IPS-18c (cell line): ENCODE results near the gene GNAQ.

Experiments used
- H3K4me3 ChIP-seq: 2 replicates; pipeline ENCODE4 v1.7.0; 2013; ENCODE audit warnings: low read depth, mild to moderate bottlenecking, low read length, moderate library complexity; ENCODE audit not compliant: insufficient read depth
- H3K9me3 ChIP-seq: one replicate; pipeline ENCODE4 v1.6.1; 2013; ENCODE audit warnings: mild to moderate bottlenecking, low read length, moderate library complexity; ENCODE audit not compliant: control insufficient read depth, insufficient read depth

The GNAQ gene

GRCh38 chr9:77987880-77988525, 43.6 kb downstream of the GNAQ start:
- H3K9me3 ChIP-seq, result no peaks in the 10 kb centered on the region
- no peak overlapping the region for H3K4me3 ChIP-seq

DNA sequence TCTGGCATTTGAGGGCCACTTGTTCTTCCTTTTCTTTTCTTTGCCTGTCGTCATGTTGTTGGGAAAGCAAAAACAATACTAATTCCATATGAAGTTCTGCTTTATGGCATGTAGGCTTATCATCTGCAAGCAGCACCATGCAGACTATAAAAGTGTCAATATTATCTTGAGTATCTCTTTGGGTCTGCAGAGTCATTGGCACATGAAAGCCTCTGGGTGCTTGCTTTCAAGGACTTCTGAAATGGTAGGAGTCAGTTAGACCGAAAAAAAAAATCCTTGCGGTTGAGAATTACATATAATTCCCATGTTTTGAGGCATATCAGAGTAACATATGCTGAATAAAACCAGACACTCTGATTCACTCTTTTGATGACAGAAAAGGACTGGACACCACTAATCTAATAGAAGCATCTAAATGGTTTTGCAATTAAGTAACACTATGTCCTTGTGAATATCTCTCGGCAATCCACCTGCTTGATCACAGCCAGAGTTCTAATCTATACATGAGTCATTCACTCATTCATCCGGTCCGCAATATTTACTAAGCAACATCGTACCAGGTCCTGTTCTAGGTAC, 44.4 kb downstream of the GNAQ start:
- Histone ChIP-seq H3K4me3 (no peak overlapping the region), H3K9me3 (no peaks in the 10 kb centered on the region)

- Histone ChIP-seq H3K9me3 (no peaks in the 10 kb centered on the region), H3K4me3 (no peak overlapping the region)
Observed at GRCh38 chr9:77985996-77986395, 45.6 kb downstream of the GNAQ start.

DNA sequence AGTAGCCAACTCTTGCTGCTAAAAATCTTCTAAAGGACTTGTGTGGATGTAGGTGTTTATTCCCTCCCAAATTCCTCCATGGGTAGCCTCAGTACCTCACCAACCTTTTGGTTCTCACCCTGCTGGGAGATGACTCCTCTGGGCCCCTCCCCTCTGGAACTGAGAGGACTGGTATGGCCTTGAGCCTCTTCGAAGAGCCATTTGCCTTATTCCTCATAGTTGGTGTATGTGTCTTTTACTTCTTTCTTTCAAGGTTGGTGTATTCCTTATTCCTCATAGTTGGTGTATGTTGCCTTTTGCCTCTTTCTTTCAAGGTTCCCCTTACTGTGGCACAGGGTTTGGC, 48.3 kb downstream of the GNAQ start:
- no peaks in the 10 kb centered on the region for H3K9me3 ChIP-seq
- no peak overlapping the region for H3K4me3 ChIP-seq

DNA sequence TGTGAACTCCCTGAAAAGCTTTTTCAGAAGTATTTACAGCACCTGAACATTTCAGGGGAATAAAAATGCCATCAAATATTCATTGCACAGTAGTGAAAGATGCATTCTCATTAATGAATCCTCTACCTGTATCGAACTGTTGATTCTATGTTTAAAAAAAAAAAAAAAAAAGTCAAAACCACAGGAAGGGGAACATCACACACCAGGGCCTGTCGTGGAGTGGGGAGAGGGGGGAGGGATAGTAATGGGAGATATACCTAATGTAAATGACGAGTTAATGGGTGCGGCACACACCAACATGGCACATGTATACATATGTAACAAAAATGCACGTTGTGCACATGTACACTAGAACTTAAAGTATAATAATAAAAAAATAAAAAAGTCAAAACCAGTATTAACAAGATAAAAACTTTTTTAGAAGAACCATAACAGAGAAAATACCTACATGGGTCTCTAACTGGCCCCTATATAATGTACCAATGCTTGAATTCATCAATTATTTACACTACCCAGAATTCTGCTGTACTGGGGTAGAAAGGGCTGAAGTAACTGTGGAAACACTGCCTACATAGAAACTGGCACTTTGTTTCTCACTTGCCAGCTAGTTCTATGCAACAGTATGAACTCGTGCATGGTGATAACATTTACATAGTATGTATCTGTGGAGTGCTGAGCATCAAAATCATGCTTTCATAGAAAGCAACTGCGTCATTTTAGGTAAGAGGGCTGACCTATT, 48.9 kb downstream of the GNAQ start:
- Histone ChIP-seq H3K9me3 (no peaks in the 10 kb centered on the region), H3K4me3 (no peak overlapping the region)

- Histone ChIP-seq H3K9me3 (no peaks in the 10 kb centered on the region), H3K4me3 (no peak overlapping the region)
Observed at GRCh38 chr9:77981907-77982306, 49.7 kb downstream of the GNAQ start.

- H3K4me3 ChIP-seq, result no peak overlapping the region
- H3K9me3 ChIP-seq, result no peaks in the 10 kb centered on the region
Observed at GRCh38 chr9:77981332-77981731, 50.3 kb downstream of the GNAQ start.

DNA sequence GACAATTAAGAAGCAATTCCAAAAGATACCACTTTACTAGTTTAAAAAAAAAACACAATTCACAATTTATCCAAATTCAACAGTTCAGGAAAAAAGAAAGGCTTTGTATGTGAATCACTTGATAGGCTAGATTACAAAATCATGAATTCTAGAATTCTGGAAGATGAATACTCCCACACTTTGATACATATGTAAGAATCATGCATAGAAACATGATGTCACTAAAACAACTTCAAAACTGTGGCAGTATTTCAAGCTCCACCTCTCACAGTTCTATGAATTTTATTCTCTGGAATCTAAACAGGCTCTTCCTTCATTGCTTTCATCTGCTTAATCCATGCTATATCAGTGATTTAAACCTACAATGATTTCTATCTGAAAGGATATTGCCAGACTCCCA, 51.0 kb downstream of the GNAQ start:
- H3K9me3 ChIP-seq, result no peaks in the 10 kb centered on the region

GRCh38 chr9:77978086-77978781, 53.4 kb downstream of the GNAQ start:
- H3K9me3 ChIP-seq, result no peaks in the 10 kb centered on the region
- H3K4me3 ChIP-seq, result no peak overlapping the region

More for the DNA sequence above, 51.0 kb downstream of the GNAQ start:
- H3K4me3 ChIP-seq, result no peak overlapping the region

- Histone ChIP-seq H3K9me3 (no peaks in the 10 kb centered on the region), H3K4me3 (no peak overlapping the region)
Observed at GRCh38 chr9:77977210-77977611, 54.4 kb downstream of the GNAQ start.

DNA sequence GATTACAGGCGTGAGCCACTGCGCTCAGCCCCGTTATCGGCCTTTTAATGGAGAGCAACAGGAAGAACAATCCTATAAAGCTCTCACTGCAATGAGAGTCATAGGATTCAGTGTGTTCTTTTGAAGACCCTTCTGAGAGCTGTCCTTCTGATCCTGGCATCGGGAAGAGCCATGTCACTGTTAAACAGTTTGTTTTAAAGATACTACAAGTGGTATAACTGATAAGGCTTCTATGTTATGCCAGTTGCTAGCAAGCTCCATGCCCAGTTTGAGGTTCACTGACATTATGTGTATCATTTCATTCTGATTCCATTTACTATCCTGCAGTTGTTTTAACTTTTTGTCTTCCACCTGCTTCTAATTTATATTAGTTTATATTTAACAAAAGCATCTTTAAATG, 55.8 kb downstream of the GNAQ start:
- H3K9me3 ChIP-seq, result no peaks in the 10 kb centered on the region
- no peak overlapping the region for H3K4me3 ChIP-seq

- Histone ChIP-seq H3K9me3 (no peaks in the 10 kb centered on the region), H3K4me3 (no peak overlapping the region)
Observed at GRCh38 chr9:77975036-77975435, 56.6 kb downstream of the GNAQ start.

DNA sequence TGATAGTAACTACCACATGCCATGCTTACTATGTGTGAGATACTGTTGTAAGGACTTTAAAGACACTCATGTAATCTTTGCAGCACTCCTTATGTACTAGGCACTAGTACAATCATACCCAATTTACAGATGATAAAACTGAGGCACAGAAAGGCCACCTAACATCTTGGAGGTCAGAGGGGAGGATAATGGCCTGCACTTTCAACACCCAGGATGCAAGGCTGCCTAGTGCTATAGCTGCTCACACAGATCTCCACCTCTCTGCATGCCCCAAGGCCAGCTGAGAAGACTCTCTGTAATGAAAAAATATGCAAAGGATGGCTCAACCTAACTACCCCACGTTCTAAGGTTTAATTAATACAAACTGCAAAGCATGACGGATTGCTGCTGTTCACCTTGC, 57.2 kb downstream of the GNAQ start:
- no peaks in the 10 kb centered on the region for H3K9me3 ChIP-seq

DNA sequence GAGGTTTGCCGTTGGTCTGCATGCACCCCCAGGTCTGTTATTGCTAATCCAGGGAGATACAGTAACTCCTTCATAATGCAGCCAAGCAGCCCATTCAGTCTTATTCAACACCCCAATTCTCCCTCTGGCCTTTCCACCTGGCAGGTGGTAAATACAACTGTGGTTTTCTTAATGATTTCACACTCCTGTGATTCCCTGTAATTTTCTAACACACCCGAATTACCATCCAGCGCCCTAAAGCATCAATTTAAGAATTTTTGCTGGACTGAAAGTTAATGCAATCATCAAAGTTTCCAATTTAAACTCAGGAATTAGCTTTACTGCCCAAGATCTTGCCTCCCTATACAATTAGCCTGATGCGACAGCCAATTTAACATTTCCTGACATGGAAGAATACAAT, 62.5 kb downstream of the GNAQ start:
- H3K9me3 ChIP-seq, result no peaks in the 10 kb centered on the region

More for the DNA sequence above, 57.2 kb downstream of the GNAQ start:
- no peak overlapping the region; the same call in 1 of the 2 replicates for H3K4me3 ChIP-seq

DNA sequence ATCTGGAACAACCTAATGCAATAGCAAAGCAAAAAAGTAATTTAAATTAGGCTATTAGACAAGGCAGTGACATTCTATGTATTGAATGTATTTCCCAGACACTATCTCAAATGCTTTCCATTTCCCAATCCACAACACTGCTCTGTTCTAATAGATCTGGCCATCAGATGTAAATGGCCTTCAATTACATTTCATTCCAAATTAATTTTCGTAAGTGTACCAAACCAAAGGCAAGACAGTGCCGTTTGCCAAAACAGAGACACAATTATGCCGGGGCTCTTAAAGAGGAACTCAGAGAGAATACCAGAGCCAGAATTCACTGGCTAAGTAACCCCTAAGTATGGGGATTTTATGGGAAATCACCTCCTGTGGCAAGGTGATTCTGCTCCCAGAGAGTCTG, 63.1 kb downstream of the GNAQ start:
- H3K4me3 ChIP-seq, result no peak overlapping the region

More for the DNA sequence above, 62.5 kb downstream of the GNAQ start:
- H3K4me3 ChIP-seq, result no peak overlapping the region

DNA sequence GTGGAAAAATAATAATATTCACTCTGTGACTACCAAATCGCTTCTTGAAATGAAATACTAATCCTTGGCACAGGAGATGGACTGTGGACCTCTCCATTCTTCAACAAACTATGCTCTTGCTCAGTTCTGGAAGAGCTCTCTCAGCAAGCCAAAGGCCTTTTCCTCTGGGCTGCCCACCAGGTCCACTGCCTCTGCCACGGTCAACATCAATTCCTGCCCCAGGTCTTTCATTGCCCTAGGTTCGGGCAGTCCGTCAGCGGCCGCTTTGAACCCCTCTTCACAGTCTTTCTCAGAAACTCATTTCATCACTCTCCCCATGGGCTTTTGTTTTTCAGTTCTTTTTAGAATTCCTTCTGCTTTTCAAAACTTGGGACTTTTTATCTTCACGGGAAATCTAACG, 64.9 kb downstream of the GNAQ start:
- no peaks in the 10 kb centered on the region for H3K9me3 ChIP-seq
- no peak overlapping the region for H3K4me3 ChIP-seq

More for the DNA sequence above, 63.1 kb downstream of the GNAQ start:
- no peaks in the 10 kb centered on the region for H3K9me3 ChIP-seq

- Histone ChIP-seq H3K9me3 (no peaks in the 10 kb centered on the region), H3K4me3 (no peak overlapping the region)
Observed at GRCh38 chr9:77965445-77966123, 66.0 kb downstream of the GNAQ start.
